Neuron (in vitro differentiated cells): ENCODE results near the gene UBE2L5.
"Not testable (repeated sequence)": the region's sequence is repeated elsewhere in the genome, so short reads cannot be mapped to it uniquely, and the experiment has no call there.

Source experiments
- H2AFZ ChIP-seq: one replicate; pipeline ENCODE4 v1.6.1; 2013; ENCODE audit warnings: low read depth, mild to moderate bottlenecking, inconsistent platforms, low read length, moderate library complexity
- H3K27me3 ChIP-seq: one replicate; pipeline ENCODE4 v1.6.1; 2013; ENCODE audit warnings: low read length; ENCODE audit not compliant: insufficient read depth
- H3K36me3 ChIP-seq: one replicate; pipeline ENCODE4 v1.6.1; 2013; ENCODE audit warnings: low read length; ENCODE audit not compliant: insufficient read depth
- H3K4me1 ChIP-seq: one replicate; pipeline ENCODE4 v1.6.1; 2013; ENCODE audit warnings: low read length; ENCODE audit not compliant: insufficient read depth
- H3K4me3 ChIP-seq: 2 replicates; pipeline ENCODE4 v1.5.1; 2013; ENCODE audit warnings: mild to moderate bottlenecking, low read length, moderate library complexity
- H3K9me3 ChIP-seq: one replicate; pipeline ENCODE4 v1.6.1; 2013; ENCODE audit warnings: low read length

UBE2L5 gene

DNA sequence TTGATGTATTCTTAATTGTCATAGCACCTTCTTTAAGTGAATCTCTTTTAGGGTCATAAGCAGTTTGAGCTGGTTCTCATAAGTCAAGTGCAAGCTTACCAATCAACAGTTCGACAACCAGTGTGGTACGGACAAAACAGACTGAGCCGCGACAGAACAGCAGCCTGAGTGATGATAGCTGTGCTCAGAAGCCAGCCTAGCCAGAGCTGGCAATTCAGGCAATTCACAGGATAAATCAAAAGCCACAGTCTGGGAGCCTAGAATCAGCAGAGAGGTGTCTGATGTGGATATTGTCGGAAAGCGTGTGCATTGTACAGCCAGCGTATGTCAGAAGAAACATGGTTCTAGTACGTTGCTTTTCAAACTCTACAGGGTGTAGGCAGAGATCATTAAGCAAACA lies 14.9 kb downstream of the UBE2L5 start:
- H3K36me3 ChIP-seq, result no peaks in the 10 kb centered on the region
- H3K4me3 ChIP-seq, result no peak overlapping the region
- peaks cover 6% of the 10 kb centered on the region for H3K27me3 ChIP-seq
- H3K4me1 ChIP-seq, result no peaks in the 10 kb centered on the region
- H2AFZ ChIP-seq, result no peak overlapping the region
- H3K9me3 ChIP-seq, result no peaks in the 10 kb centered on the region

GRCh38 chr13:30438286-30438685 lies 16.0 kb downstream of the UBE2L5 start:
- H3K4me3 ChIP-seq, result no peak overlapping the region
- no peaks in the 10 kb centered on the region for H3K36me3 ChIP-seq
- no peaks in the 10 kb centered on the region for H3K9me3 ChIP-seq
- no peak overlapping the region for H2AFZ ChIP-seq
- no peaks in the 10 kb centered on the region for H3K4me1 ChIP-seq
- peaks cover 6% of the 10 kb centered on the region for H3K27me3 ChIP-seq

DNA sequence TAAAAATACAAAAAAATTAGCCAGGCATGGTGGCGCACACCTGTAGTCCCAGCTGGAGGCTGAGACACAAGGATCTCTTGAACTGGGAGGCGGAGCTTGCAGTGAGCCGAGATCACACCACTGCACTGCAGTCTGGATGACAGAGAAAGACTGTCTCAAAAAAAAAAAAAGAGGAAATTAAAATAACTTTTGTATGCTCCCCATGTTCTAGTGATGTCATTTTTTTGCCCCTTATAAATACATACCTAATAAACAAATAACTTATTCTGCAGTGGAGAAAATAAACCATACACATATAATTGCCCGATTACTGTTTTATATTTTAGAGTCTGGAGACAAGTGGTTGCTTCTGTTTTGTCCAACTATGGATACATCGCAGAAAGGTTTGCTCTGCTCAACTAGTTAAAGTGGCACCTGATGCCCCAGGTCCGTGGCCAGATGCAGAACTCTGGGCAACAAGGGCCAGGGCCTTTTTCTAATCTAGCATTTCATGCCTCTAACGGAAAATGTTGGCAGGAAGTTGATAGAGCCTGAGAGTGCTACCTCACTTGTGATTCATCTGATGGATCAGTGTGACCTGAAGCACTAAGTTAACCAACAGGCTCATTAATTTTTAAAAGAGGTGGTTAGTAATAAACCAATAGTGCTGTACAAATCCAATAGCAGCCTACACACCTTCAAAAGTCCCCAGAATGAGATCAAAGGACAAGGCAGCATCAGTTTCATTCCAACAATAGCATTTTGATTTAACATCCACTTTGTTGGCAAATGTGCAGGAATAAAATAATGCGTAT lies 18.8 kb downstream of the UBE2L5 start:
- H3K4me3 ChIP-seq, result no peak overlapping the region
- H2AFZ ChIP-seq, result no peak overlapping the region
- no peaks in the 10 kb centered on the region for H3K36me3 ChIP-seq
- H3K27me3 ChIP-seq, result peaks cover 7% of the 10 kb centered on the region
- peaks cover 5% of the 10 kb centered on the region for H3K4me1 ChIP-seq
- H3K9me3 ChIP-seq, result no peaks in the 10 kb centered on the region

GRCh38 chr13:30442926-30443325 lies 20.6 kb downstream of the UBE2L5 start:
- Histone ChIP-seq H2AFZ (no peak overlapping the region), H3K4me3 (no peak overlapping the region), H3K4me1 (peaks cover 5% of the 10 kb centered on the region), H3K27me3 (peaks cover 5% of the 10 kb centered on the region), H3K36me3 (no peaks in the 10 kb centered on the region), H3K9me3 (no peaks in the 10 kb centered on the region)

DNA sequence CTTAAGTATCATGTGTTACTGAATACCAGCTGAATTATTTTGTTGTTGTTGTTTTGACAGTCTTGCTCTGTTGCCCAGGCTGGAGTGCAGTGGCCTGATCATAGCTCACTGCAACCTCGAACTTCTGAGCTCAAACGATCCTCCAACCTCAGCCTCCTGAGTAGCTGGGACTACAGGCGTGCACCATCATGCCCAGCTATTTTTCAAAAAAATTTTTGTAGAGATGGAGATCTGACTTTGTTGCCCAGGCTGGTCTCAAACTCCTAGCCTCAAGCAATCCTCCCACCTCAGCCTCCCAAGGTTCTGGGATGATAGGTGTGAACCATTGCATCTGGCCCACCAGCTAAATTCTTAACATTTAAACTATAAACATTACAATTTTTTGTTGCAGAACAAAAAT lies 21.2 kb downstream of the UBE2L5 start:
- not testable (repeated sequence) for H3K4me1 ChIP-seq, H3K27me3 ChIP-seq, H3K4me3 ChIP-seq, H3K36me3 ChIP-seq, H3K9me3 ChIP-seq, H2AFZ ChIP-seq

DNA sequence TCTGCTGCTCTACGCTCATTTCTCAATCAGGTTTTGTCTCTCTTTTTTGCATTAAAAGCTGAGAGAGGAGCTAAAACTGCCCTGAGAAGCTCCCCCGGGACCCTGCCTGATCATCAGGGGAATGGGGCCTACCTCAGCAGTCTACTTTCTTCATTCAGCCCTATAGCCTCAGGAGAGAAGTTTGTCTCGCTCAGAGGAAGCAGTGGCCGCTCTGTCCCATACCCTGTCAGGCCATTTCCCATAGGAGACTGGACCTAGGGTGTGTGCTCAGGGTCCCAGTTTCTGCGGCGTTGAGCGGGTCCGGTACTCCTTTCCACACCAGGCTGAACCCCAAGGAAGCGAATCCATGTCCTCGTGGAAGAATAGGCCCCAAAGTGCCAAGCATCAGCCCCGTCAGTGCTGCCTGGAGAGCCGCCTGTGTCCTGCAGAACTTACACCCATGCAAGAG lies 21.7 kb downstream of the UBE2L5 start:
- H3K4me3 ChIP-seq, result no peak overlapping the region
- no peaks in the 10 kb centered on the region for H3K36me3 ChIP-seq
- no peaks in the 10 kb centered on the region for H3K9me3 ChIP-seq
- peaks cover 5% of the 10 kb centered on the region for H3K4me1 ChIP-seq
- peaks cover 5% of the 10 kb centered on the region for H3K27me3 ChIP-seq
- no peak overlapping the region for H2AFZ ChIP-seq

- Histone ChIP-seq H3K4me1 (peaks cover 5% of the 10 kb centered on the region), H3K36me3 (no peaks in the 10 kb centered on the region), H3K4me3 (peak overlapping the region; percentile 9), H3K9me3 (no peaks in the 10 kb centered on the region), H2AFZ (peak overlapping the region; percentile 12), H3K27me3 (peaks cover 5% of the 10 kb centered on the region)
These were observed 23.8 kb downstream of the UBE2L5 start for GRCh38 chr13:30446126-30446500.

- no peaks in the 10 kb centered on the region for H3K9me3 ChIP-seq
These were observed 26.1 kb downstream of the UBE2L5 start for GRCh38 chr13:30448441-30448840.

GRCh38 chr13:30450066-30450465 lies 27.8 kb downstream of the UBE2L5 start:
- H3K4me1 ChIP-seq, result peaks cover 5% of the 10 kb centered on the region
- no peak overlapping the region for H3K4me3 ChIP-seq
- no peaks in the 10 kb centered on the region for H3K36me3 ChIP-seq
- no peak overlapping the region for H2AFZ ChIP-seq
- peaks cover 5% of the 10 kb centered on the region for H3K27me3 ChIP-seq
- H3K9me3 ChIP-seq, result no peaks in the 10 kb centered on the region

More at GRCh38 chr13:30448441-30448840, 26.1 kb downstream of the UBE2L5 start:
- Histone ChIP-seq H3K36me3 (no peaks in the 10 kb centered on the region), H3K4me3 (no peak overlapping the region), H3K4me1 (peaks cover 5% of the 10 kb centered on the region), H3K27me3 (peaks cover 5% of the 10 kb centered on the region), H2AFZ (no peak overlapping the region)

DNA sequence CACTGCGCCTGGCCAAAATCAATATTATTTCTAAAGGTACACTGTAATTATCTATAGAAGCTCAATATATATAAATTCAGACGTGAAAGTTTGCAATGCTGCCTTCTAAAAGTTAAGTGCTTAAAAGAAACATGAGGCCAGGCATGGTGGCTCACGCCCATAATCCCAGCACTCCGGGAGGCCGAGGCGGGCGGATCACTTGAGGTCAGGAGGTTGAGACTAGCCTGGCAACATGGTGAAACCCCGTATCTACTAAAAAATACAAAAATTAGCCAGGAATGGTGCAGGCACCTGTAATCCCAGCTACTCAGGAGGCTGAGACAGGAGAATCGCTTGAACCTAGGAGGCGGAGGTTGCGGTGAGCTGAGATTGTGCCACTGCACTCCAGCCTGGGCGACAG lies 29.2 kb downstream of the UBE2L5 start:
- not testable (repeated sequence) for H3K36me3 ChIP-seq, H3K27me3 ChIP-seq, H2AFZ ChIP-seq, H3K9me3 ChIP-seq, H3K4me1 ChIP-seq, H3K4me3 ChIP-seq

DNA sequence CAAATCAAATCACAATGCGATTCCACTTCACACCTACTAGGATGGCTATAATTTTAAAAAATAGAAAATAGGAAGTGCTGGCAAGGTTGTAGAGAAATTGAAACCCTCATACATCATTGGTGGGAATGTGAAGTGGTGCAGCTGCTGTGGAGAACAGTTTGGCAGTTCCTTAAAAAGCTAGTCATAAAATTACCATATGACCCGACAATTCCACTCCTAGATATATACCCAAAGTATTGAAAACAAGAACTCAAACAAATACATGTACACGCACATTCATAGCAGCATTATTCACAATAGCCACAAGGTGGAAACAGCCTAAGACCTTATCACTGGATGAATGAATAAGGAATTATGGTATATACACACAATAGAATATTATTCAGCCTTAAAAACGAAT lies 31.4 kb downstream of the UBE2L5 start:
- Histone ChIP-seq H2AFZ (no peak overlapping the region), H3K36me3 (no peaks in the 10 kb centered on the region), H3K27me3 (no peaks in the 10 kb centered on the region), H3K4me1 (no peaks in the 10 kb centered on the region), H3K9me3 (no peaks in the 10 kb centered on the region), H3K4me3 (no peak overlapping the region)

DNA sequence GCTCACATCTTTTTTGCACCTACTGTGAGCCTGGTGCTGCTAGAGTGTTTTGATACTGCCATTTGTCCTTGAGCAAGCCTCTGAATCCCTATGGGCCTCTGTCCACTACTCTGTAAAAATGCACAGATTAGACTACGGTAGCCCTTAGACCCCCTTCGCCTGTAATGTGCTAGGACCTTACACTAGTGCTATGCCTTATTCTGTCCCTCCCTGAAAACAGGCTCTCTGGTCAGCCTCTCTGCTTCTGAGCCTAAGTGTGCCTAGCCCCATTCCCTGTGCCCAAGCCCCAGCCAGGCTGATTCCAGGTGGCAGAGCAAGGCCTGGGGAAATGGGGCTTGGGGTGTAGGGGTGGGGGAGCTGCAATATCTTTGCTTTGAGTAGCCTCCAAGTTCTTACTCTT lies 32.7 kb downstream of the UBE2L5 start:
- no peaks in the 10 kb centered on the region for H3K27me3 ChIP-seq
- H3K36me3 ChIP-seq, result peaks cover 10% of the 10 kb centered on the region
- no peaks in the 10 kb centered on the region for H3K9me3 ChIP-seq
- H3K4me1 ChIP-seq, result no peaks in the 10 kb centered on the region
- no peak overlapping the region for H3K4me3 ChIP-seq
- no peak overlapping the region for H2AFZ ChIP-seq

DNA sequence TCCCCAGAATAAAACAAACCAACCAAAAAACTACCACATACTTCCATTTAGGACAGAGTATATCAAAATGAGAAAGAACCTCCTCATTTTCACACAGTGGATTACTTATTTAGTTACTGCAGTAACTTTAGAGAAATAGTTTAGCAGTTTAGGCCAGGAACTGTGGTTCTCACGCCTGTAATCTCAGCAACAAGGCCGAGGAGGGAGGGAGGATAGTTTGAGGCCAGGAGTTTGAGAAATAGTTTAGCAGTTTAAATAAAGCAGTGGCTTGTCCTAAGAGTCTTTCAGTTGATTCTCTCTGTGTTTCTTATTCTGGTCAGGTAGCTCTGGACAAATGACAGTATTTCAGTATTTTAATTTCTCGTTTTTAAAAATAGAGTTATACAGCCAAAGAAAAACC lies 34.0 kb downstream of the UBE2L5 start:
- Histone ChIP-seq H3K4me3 (no peak overlapping the region), H2AFZ (no peak overlapping the region), H3K4me1 (no peaks in the 10 kb centered on the region), H3K36me3 (peaks cover 13% of the 10 kb centered on the region), H3K27me3 (no peaks in the 10 kb centered on the region), H3K9me3 (no peaks in the 10 kb centered on the region)

DNA sequence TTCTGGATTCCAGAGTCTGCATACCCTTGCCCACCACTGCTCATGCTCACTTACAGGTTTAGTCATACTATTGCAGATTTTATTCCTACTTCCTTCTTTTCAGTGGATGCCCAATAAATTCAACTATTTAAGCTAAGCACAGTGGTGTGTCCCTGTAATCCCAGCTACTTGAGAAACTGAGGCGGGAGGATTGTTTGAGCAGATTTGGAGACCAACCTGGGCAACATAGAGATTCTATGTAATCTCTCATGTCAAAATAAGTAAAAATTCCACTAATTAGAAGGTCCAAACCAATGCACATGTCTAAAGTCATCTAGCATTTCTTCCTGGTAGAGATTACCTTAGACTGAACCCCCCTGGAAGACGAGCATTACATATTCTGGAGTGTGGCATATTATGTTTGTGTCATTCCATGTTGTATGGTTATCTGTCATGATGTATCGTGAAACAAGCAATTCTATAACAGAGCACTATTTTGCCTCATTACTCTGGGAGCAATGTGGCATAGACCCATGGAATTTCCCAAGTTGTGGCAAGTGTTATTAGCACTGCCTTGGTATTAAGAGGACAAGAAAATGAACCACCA lies 35.1 kb downstream of the UBE2L5 start:
- Histone ChIP-seq H3K9me3 (no peaks in the 10 kb centered on the region), H3K4me1 (peaks cover 11% of the 10 kb centered on the region), H2AFZ (no peak overlapping the region)

More for the DNA sequence above, 35.1 kb downstream of the UBE2L5 start:
- H3K4me3 ChIP-seq, result no peak overlapping the region
- peaks cover 24% of the 10 kb centered on the region for H3K36me3 ChIP-seq
- no peaks in the 10 kb centered on the region for H3K27me3 ChIP-seq
